NCI-H2171 (cell line): Measurements from ENCODE around the gene RHOBTB3.
"Not testable (repeated sequence)": the region's sequence is repeated elsewhere in the genome, so short reads cannot be mapped to it uniquely, and the experiment has no call there.

ENCODE experiments used
- DNase-seq: peaks from one replicate; lab custom pipeline; 2025; lab: John Stamatoyannopoulos, UW

Gene RHOBTB3

DNA sequence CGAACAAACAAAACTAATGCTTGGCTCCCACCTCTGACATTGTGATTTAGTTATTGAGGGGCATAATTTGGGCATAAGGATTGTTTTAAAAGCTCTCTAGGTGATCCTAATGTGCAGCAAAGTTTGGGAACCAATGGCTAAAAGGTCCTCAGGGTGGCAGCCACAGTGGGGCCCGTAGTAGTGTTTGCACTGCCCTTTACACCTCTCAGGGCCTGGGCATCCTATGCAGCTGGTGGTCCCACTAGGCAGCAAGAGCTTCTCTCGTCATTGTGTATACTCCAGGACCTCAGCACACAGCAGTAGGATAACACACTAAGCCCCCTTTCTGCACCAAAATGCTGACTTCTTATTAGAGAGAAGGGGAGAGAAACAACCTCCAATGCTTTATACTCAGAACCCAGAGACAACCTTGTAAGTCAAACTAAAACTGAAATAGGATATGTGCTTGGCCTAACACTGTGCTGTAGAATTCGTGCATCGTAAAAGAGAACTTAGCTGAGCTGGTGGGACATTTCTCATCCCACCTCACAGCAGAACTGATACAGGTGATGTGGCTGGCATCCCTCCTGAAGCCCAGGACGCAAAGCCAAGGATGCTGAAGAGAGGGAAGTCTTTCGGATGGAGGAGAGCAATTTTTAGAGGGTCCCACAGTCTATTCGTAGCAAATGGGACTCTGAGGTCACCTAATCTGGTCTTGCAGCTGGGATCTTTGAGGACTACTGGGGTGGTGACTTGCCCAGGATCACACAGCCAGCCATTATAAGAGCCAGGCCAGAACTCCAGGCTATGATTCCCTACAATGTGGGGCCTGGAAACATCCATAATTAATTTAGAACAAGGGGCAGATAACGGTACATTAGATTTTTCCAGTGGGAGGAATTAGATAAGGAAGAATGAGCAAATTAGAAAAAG lies 90.2 kb downstream of the RHOBTB3 start:
- DNase-seq: no peak

GRCh38 chr5:95822043-95822541 lies 91.0 kb downstream of the RHOBTB3 start:
- peak; percentile 64 for DNase-seq

- peak; percentile 15 for DNase-seq
Observed at GRCh38 chr5:95822542-95823181, 91.5 kb downstream of the RHOBTB3 start, which contains the start of gene GLRX. Gene GLRX (minus strand): TSS chr5:95822726. CDS start chr5:95822662, 64 bp downstream.

- DNase-seq: no peak
Observed at GRCh38 chr5:95823218-95823737, 92.1 kb downstream of the RHOBTB3 start.

GRCh38 chr5:95823738-95824609 lies 92.8 kb downstream of the RHOBTB3 start:
- no peak for DNase-seq

DNA sequence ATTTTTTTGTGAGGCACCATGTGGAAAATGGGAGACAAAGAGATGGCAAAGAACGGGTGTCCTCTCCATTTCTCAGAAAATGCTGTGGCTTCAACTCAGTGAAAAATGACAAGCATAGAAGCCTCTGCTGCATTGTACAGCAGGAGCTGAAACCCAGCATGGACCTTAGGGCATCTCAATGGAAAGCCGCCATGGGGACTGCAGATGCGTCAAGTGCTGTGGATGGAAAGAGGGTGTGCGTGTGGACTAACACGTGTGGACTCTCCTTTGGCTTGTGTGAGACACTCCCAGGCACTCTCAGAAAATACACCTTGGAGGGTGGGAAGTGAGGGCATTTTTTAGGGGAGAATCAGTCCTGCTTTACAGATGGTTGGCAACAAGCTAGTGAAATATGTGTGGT lies 93.6 kb downstream of the RHOBTB3 start:
- DNase-seq: no peak

DNA sequence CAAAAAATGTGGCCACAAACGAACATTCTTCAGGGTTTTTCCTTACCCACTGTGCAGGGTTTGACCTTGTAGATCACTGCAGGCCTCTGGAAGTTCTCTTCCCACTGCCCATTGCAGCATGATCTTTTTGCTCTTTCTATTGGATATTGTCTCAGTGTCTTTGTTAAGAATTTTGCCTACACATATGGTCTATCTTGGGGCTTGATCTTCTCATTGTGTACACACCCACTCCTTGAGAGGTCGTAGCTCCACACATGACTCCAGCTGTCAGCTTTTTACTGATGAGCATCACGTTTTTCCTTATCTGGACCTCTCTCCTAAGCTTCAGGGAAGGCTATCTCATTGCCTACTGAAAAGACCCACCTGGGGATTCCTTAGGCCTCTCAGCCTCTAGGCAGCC lies 94.4 kb downstream of the RHOBTB3 start:
- no peak for DNase-seq

DNA sequence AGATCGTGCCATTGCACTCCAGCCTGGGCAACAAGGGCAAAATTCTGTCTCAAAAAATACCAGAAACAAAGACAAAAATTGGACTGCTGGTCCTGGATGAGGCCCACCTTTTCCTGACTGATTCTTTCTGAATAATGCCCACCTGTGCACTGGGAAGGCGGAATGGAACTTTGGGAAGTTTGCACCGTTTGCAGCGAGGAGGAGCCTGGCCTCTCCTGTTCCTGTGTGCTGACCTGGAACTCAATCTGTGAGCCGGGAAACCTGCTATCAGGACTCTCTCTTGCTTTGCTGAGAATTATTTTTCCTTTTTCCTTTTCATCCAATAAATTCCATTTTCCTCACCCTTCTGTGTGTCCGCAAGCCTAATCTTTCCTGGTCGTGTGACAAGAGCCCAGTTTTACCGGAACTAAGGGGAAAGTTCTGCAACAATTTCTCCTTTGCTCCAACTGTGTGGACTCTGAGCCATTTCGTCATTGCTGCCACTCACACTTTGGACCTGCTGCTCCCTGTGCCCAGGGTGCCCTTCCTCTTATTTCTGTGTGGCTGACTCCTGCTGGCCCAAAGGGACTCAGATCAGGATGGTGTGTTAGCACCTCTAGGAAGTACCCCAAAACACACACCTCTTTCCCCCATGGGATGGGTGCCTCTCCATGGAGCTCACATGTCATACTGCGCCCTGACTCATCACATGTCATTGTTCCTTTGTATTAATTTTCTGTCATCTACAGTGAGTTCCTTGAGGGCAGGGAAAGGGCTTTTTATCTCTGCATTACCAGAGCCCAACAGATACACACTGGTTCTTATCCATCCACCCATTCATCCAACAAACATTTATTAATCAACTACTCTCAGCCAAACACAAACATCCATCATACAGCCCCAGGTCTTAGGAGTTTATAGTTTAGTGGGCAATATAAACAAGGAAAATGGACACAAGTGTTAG lies 96.1 kb downstream of the RHOBTB3 start:
- no peak for DNase-seq

GRCh38 chr5:95827892-95828246 lies 96.7 kb downstream of the RHOBTB3 start:
- DNase-seq: no peak

DNA sequence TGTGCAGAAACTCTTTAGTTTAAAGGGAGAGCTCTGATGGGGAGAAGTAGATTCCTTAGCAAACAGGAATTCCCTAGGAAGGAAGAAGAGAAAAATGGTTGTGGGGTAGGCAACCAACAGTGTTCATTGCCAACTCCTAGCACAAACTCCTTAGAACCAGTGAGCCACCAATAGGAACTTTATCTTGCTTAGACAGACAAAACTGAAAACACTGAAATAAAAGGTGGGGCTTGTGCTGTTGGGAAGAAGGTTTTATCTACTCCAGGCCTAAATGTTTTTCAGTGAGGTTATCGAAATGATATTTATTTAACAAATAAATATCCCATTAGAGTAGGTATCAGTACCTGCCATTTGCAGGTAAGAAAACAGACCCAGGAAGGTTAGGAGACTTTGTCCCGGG lies 99.1 kb downstream of the RHOBTB3 start:
- DNase-seq: no peak

DNA sequence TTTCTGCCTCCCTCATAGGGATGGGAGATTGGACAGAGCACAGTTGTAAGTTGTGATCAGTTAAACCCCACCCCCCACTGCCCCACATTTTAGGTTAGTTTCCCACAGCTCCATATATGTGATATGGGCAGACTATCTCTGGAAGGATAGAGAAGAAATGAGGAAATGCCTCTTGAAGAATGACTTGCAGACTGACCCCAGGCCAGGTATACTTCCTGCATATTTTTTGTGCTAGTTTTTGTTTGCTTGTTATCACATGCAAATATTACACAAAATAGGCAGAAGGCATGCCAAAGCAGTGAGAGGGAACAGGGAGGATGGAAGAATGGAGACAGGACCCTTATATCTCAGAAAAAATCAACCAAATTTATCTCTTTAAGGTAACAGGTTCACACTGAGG lies 101.5 kb downstream of the RHOBTB3 start:
- no peak for DNase-seq

DNA sequence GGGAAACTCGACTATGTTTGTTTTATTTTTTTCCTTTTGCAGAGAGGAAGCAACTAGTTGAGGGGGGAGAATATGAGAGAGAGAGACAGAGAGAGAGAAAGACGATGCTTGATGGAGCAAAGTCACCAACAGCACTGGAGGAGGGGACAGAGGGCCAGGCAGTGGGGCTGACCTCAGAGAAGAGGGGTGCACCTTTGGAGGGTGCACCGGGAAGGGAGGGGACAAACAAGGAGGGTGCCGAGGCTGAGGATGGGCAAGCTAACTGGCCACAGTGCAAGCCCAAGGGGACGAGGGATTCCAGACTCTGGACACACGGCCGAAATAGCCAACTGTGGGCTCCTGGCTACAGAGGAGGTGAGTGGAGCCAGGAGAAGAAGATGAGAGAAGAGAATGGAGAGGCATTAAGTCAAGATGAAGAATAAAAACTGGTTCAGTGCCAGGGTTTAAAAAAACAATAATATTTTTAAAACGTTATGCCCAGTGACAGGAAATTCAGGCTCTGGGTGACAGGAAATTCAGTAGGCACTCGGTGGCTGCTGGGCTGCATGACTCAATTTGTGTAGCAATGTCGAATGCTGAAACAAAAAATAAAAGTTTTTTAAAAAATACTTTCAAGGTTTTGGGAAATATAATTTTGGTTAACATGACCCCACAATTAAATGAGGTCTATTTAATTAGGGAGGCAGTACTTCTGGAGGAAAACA lies 104.7 kb downstream of the RHOBTB3 start:
- DNase-seq: no peak

DNA sequence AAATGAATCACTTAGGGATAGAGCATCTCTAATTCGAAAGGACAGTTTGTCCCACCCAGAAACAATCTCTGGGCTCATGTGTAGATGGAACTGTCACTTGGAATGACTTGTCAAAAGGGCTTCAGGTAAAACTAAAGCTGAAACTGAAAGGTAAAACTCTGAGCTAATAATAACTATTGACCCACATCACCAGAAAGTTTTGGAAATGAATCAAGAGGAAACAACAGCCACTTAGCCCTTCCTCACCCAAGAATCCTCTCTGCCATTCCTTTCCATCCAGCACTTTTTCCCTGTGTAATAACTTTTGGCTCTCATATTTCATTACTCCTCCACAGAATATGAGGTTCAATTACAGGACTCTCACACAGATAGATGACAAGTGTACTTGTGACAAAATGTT lies 105.4 kb downstream of the RHOBTB3 start:
- no peak for DNase-seq

GRCh38 chr5:95836971-95837370 lies 105.8 kb downstream of the RHOBTB3 start:
- not testable (repeated sequence) for DNase-seq

DNA sequence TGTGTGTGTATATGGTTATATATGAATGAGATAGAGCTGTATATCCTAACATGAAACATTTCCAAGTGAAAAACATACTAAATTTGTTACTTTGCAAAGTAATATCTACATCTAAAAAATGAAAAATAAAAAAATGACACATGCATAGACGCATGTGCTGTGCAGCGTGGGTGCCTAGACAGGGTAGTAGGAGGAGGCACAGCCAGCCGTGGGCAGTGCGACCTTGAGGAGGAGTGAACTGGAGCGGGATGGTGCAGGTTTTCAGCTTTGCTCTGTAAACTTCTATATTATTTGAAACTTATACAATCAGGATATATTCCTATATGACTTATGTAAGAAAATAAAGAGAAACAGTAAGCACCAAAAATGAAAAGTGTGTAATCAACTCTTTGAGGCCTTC lies 106.4 kb downstream of the RHOBTB3 start:
- no peak for DNase-seq

- no peak for DNase-seq
Observed at GRCh38 chr5:95838001-95838520, 106.9 kb downstream of the RHOBTB3 start.

DNA sequence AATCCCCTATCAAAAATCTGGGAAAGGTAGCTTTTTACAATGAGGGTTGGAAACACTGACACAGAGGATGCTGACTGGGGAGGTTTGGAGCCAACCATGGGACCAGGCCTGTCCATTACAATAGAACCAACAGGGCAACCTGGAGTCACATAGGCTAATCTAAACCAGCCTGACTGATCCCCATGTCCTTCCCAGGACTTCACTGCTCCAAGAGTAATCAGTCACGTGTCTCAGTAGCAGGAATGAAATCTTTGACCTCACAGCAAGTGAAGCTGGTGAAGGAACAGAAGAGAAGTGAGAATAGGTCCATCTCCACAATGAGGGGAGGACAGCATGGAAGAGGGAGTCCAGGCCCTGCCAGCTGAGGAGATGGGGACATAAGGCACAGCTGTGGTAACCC lies 107.4 kb downstream of the RHOBTB3 start:
- no peak for DNase-seq

DNA sequence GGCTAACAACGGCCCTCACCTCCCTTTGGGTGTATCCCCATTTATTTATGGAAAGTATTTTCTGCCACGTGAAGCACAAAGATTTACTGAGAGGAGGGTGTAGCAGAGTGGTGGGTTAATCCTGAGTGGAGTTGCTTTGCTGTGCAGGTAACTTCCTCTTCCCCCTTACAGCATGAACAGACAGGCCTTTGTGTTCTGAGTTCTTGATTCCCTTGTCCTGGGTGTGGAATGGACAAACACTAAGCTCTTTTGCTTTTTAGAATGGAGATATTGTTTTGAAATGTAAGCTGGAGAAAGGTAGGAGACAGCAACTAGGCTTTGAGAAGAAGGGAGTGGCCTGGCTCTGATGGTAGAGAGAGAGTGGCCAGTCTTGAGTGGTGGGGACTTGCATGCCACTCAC lies 108.5 kb downstream of the RHOBTB3 start:
- DNase-seq: no peak

DNA sequence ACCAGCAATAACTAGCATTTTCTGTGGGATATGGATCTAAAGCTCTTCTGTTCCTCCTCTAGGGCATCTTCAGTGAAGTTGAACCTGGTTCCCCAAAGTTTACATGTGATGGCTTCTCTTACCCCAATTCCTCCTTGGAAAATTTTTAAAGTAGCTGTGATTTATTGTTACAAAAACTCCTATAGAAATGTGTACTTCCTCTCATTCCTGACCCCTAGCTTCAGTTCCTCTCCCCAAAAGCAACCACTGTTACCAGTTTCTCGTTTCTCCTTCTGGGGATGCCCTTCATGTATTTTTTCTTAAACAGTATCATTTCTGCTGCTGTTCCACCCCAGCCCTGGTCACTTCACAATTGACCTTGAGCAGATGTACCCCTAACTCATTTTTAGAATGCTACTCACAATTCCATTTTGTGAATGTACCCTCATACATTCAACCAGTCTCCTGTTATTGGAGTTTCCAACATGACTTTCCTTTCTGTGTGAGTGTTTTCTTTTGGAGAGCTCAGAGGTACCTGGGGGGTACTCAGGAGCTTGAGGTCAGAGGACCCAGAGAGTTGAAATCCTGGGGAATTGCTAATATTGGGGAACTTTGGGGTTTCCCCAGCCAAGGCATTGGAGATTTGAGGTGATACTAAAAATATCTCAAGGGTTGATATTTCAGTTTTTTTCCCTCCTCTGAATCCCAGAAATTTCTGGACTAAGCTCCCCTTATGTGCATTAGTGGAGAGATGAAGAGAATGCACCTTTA lies 110.0 kb downstream of the RHOBTB3 start:
- no peak for DNase-seq
